Tongue (tissue), 3 donors: Measurements from ENCODE around the gene CGN. TPM values are rescaled to one million over a fixed set of nuclear protein-coding genes. Genes with fewer than 3 reads are reported as not detected.
A peak's percentile ranks its signal among the peaks of the same experiment; 100 is the strongest.

Experiments
- DNase-seq: peaks from one replicate; pipeline ENCODE4 v3.0.0-alpha.2; 2015
- small RNA-seq: library from RNA; depleted of rRNA; stranded (forward); fragments of <200 nt; gene quantifications from one replicate; pipeline ENCODE3, GENCODE V24; 2014; ENCODE audit warnings: low replicate concordance
- total RNA-seq: library from RNA; depleted of rRNA; stranded (reverse); fragments of >200 nt; gene quantifications from one replicate; pipeline ENCODE4 v1.2.3, GENCODE V29; 2014

The CGN gene
- total RNA-seq, 1 donor from 2014 or later, result 4.3 TPM

DNA sequence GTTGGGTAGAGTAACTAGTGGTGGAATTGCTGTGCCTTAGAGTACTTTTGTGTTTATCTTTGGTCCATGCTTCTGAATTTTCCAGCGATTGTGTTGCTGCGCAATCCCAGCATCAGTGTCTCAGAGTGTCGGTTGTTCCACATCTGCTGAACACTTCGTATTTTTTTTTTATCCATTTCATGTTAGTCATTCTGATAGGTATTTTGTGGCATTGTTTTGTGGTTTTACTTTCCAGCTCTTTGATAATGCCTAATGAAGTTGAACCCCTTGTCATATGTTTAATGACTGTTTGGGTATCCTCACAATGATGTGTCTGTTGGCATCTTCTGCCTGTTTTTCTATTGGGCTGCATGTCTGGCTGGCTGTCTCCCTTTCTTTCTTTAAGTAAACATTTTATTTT, 42.5 kb downstream of the CGN start:
- DNase-seq, result no peak

DNA sequence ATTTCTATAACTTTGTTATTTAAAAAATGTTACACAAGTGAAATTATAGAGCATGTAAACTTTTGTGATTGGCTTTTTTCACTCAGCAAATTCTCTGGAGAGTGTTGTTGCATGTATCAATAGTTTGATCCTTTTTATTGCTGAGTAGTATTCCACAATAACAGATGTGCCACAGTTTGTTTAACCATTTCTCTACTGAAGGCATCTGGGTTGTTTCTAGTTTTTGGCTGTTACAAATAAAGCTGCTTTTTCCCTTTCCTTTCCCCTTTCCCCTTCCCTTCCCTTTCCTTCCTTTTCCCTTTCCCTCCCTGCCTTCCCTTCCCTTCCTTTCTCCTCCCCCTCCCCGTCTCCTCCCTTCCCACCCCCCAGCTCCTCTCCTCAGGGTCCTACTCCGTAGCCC, 44.9 kb downstream of the CGN start:
- DNase-seq, result no peak

DNA sequence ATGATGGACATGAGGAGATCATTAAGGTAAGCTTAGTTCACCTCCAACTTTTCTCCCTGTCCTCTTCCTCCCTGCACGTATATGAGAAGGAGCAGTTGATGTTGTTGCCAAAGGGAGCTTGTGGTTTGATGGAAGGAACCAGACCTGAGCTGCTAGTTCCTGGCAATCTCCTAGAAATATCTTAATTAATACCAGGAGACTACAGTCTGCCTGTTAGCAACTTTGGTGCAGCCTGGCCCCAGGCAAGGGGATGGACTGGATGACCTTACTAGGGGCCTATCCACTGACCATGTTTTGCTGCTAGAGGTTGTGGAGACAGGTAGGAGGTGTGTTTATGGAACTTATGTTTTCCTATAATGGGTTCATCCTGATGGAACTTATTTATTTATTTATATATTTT, 51.5 kb downstream of the CGN start:
- no peak for DNase-seq

DNA sequence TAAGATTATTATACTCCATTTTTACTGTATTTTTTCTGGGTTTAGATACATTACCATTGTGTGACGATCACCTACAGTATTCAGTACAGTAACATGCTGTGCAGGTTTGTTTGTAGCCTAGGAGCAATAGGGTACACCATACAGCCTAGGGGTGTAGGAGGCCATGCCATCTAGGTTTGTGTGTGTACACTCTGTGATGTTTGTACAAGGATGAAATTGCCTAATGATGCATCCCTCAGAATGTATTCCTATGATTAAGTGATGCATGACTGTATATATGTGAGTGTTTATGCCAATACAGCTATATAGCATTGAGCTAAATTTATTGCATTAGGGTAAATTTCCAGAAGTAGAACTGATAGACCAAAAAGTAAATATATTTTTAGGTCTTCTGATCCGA, 52.2 kb downstream of the CGN start:
- no peak for DNase-seq

DNA sequence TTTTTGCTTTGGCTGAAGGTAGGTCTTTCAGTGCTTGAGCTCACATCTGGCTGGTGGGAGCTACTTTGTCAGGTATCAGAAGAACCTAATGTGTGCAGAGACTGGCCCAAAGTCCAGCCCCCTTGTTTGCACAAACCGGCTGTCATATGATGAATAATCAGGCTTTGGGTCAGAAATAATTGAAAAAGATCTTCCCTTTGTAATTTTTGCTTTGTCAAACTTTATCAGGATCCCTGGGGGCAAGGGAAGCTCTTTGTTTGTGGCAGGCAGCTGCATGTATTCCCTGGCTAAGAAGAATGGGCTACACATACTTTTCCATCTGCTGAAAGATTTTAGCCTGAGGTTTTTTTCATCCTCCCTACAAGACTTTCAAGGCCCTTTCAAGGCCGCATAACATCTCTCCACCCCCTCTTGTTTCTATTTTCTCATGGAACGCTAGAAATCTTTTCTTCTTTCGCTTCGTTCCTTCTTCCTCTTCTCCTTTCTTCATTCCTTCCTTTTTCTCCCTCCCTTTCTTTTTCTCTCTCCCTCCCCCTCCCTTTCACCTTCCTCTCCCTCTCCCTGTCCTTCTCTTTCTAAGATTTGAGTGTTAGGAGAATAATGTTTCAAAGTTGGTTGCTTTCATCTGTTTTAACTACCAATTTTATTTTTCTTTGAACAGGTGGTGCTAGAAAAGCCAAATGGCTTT, 54.5 kb downstream of the CGN start:
- no peak for DNase-seq

DNA sequence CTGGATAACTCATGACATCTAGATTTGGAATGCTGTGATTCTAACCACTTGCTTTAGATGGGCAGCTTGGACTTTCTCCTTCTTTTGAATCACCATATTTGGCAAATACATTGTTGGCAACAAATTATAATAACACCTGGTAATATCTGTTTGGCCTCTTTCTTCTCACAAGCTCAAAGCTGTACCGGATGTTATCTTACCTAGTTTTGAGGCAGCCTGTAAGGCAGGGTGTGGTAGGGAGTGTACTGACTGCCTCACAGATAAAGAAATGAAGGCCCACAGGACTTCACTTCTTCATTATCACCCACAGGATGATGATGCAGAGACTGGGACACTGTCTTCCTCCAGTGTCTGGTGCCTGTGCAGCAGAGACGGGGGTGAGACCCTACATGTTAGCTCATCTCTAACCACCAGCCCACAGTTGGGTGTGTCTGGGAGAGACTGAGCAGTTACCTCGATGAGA, 57.5 kb downstream of the CGN start:
- no peak for DNase-seq

DNA sequence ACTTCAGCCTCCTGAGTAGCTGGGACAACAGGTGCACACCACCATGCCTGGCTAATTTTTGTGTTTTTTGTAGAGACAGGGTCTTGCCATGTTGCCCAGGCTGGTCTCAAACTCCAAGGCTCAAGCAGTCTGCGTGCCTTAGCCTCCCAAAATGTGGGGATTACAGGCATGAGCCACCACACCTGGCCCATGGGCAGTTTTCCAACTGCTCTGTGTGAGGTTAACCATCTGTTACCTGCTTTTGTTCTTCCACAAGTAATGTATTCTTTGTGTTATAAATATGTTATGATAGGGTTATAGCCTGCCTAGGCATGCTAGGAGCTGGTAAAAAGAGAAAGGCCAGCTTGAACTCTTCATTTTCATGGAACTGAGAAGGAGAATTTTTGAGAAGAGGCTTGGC, 59.6 kb downstream of the CGN start:
- no peak for DNase-seq

DNA sequence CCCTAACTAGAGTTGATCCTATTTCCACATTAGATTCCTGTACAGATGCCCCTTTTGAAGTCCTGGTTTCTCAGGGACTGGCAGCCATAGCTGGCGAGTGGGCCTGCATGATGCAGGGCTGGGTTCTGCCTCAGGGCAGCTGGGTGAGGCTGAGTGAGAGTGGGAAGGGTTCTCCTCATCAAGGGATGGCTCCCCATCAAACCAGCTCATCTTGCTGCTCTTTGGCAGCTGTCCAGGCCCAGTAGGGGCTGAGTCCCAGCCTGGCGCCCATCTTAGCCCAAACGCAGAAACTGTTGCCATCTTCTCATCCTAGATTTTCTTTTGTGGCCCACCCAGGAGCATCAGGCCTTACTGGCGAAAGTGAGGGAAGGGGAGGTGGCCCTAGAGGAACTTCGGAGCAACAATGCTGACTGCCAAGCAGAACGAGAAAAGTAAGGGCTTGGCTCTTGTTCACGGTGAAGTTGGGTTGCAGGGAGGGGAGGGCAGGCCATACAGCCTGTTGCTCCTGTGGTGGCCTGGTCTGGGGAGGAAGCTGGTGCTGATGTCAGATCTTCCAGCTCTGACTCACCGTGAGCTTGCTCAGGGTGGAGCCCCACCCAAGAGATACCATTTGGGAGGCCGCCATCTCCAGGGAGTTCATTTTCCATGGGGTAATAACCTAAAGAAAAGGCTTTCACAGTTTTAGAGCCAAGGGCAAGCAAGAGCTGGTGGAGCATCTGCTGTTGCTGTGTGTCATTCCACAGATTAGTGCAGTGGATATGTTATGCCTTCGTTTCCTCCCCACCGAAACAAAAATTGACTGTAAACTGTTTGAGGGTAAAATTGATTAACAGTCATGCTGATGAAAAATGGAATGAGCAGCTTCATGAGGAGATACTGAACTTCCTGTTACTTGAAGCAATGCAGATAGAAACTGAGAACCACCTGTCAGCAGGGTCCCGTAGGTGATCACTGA, 63.7 kb downstream of the CGN start:
- no peak for DNase-seq

DNA sequence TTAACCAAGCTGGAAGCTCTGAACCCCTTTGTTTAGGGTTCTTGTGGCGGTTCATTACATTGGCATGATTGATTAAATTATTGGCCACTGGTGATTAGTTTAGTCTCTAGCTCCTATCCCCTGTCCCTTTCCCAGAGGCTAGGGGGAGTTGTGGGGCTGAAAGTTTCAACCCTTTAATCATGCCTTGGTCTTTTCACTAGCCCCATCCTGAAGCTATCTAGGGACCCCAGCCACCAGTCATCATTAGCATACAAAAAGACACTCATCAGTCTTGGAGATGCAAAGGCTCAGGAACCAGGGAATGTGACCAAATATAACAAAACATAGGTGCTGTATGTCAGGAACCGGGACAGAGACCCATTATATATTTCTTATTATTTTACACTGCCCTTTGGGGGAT, 66.0 kb downstream of the CGN start:
- no peak for DNase-seq

DNA sequence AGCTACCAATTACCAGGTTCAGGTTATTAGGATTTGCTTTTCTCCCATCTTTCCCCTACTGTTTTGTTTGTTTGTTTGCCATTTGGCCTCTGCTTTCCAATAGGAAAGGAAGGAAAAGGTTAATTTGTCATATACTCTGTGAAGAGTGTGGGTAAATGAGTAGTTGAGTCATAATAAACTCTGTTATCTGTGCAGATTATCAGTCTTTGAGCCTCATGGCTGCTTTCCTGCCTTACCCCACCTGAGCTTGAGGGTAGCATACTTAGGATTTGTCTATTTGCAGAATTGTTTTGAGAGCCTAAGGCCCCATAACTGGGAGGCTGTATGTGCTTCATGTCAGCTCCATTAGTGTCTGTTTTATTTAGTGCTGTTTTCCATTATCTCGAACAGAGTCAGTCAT, 67.8 kb downstream of the CGN start:
- DNase-seq, result no peak

DNA sequence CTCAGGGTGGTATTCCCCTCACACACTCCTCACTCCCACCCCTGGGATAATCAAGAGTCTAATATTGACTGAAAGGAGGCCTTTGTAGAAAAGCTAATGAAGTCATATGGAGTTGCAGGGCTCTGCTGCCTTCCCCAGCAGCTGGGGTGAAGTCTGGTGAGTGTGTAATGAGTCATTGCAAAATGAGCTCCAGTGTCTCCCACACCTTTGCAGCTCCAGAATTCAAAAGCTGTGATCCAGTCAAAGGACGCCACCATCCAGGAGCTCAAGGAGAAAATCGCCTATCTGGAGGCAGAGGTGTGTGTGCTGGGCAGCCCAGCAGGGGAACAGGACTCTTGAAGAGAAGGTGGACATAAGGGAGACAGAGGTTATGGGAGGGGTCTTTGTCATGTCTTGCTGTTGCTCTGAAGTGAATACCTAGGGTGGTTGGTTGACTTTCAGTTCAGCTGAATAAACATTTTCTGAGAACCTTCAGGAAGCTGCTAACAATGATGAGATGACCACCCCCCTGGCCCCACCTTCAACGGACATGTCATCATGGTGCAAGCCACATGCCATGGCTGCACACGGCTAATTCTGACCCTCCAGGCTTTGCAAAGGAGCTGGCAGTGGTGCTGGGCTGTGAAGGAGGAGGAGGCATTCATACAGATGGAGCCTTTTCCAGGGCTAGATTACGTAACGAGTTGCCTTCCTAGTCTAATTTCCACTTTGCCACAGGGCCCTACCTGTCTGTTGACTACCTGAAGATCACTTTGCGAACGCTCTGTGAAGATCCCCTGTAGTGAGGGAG, 68.4 kb downstream of the CGN start:
- no peak for DNase-seq

DNA sequence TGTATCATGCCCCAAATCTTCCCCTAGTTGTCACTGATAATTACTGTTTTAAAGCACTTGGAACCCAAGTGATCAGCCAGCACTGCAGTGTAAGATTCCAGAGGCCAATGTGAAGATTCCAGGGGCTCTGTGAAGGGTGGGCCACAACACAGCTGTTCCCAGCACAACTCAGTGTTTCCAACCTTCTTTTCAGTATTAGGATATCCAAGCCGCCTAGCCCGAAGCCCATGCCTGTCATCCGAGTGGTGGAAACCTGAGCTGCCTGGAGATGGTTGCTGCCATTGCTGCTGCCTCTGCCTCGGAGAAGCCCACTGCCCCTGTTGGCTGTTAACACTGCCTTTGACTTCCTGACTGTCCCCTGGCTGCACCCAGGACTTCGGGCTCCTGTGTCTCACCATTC, 70.3 kb downstream of the CGN start:
- DNase-seq, result peak; percentile 82

DNA sequence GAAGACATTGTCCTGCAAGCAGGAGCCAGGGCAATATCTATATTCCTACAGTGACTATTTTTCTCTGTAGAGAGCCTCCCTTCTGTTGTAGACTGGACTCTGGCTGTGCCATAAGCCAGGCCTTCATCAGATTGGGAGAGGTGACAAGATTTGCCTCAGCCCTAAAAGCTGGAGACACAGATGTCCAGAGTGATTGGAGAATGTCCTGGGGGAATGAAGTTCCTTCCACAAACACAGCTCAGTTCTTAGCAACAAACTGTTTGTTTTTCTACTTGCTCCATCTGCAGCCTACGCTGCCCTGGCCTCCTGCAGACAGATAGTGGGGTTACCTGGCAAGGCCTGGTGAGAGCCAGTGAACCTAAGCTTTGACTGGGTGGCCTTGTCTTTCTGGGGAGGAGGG, 70.7 kb downstream of the CGN start:
- DNase-seq, result no peak

DNA sequence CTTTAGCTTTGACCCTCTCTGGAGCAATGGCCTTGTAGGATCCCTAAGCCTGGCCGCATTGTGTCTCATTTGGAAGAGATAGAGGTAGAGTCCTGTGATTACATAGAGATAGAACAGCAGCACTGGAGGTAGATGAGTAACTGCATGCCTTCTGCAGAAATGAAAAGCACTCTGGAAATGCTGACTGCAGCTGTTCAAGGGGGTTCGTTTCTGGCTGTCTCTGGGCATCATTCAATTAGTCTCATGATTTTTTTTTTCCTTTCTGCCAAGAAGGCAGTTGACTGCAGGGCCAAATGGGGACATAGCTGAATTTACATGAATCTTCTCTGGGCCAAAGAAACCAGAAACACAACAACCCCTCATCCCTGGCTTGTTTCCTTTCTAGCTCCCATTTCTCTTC, 72.6 kb downstream of the CGN start:
- no peak for DNase-seq

DNA sequence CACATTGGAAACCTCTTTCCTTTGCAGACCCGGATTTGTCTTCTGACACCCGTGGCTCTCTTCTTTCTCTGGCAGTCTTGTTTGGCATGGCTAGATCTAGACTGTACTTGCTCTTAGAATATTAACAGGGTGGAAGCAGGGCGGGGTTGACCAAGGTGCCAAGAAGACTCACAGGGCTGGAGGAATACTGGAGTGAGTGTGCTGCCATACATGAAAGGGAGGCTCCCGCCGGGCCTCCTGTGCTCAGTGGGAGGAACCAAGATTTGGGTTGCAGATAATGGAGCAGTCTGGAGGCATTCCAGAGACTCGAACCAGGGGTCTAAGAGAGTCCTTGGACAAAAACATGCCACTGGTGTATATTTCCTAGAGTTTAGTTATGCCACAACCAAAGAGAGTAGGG, 73.1 kb downstream of the CGN start:
- no peak for DNase-seq

DNA sequence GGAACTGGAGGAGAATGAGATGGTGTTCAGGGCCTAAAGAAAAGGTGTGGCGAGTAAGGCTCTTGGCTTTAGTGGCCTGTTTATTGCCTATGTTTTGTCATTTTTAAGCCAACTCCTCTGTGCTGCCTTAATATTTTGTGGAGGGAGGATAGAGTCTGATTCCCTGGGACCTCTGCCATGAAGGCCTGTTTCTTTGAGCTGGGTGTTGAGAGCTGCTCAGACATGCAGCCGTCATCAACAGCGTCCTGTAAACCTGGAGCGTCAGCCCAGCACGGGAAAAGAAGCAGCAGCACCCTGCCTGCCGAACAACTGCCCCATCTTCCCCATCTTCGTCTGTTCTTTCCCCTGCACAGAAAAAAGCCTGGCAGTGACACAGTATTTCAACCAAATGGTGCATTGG, 73.6 kb downstream of the CGN start:
- DNase-seq, result no peak

DNA sequence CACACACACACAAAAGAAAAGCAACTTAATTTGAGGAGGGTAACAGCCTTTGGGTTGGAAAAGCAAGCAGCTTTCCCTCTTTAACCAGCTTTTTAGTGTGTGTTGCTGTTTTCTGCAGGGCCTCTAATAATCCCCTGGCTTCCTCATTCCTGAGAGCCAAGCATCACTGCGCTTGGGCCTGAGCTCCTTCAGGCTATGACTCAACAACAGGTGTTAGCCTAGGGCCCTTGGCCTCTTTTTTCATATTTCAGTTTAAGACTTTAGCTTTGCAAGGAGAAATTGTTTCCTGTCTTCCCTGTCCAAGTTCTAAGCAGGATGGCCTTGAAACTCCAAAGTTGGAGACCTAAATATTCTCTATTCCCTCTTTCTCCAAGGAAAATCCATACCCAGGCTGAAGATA, 74.4 kb downstream of the CGN start:
- DNase-seq, result peak; percentile 69

Small RNA genes lying within 50 kb of the gene (small RNA-seq; reads per million reads assigned to genes)
- not detected for gene MIR554
- gene RF00405, result not detected

Other genes starting within 250 kb of the CGN start
- 13.2 TPM for gene ZNF687, start 229.1 kb upstream of the CGN start, total RNA-seq
- 61.9 TPM for gene PI4KB, start 184.0 kb upstream of the CGN start, total RNA-seq
- 30.1 TPM for gene RFX5, start 164.1 kb upstream of the CGN start, total RNA-seq
- 40.3 TPM for gene SELENBP1, start 138.7 kb upstream of the CGN start, total RNA-seq
- gene PSMB4, start 111.8 kb upstream of the CGN start, total RNA-seq, result 181 TPM
- 44.7 TPM for gene POGZ, start 51.9 kb upstream of the CGN start, total RNA-seq
- gene TUFT1, start 28.9 kb downstream of the CGN start, total RNA-seq, result 21.1 TPM
- 44.2 TPM for gene SNX27, start 100.7 kb downstream of the CGN start, total RNA-seq
- gene CELF3, start 205.4 kb downstream of the CGN start, total RNA-seq, result not detected
- gene RIIAD1, start 210.1 kb downstream of the CGN start, total RNA-seq, result not detected